H9 (cell line): ENCODE measurements around the gene LRFN2. TPM values are rescaled to one million over a fixed set of nuclear protein-coding genes. Genes with fewer than 3 reads are reported as not detected.

ENCODE experiments used
- DNase-seq: peaks from one replicate; pipeline ENCODE4 v3.0.0-alpha.2; 2017
- H2AFZ ChIP-seq: one replicate; pipeline ENCODE4 v1.6.1; 2013; ENCODE audit warnings: mild to moderate bottlenecking, low read length, control low read depth, moderate library complexity
- H2AK5ac ChIP-seq: 2 replicates; pipeline ENCODE4 v1.6.1; 2013; ENCODE audit warnings: low read length, control low read depth, mixed read lengths; ENCODE audit not compliant: insufficient read length
- H2BK120ac ChIP-seq: one replicate; pipeline ENCODE4 v1.6.1; 2013; ENCODE audit warnings: low read depth, mild to moderate bottlenecking, low read length, control low read depth, inconsistent platforms; ENCODE audit not compliant: poor library complexity, severe bottlenecking
- H2BK12ac ChIP-seq: 2 replicates; pipeline ENCODE4 v1.6.1; 2013; ENCODE audit warnings: low read length, control low read depth, mixed read lengths, low read depth; ENCODE audit not compliant: insufficient read length
- H2BK15ac ChIP-seq: 2 replicates; pipeline ENCODE4 v1.6.1; 2013; ENCODE audit warnings: low read depth, low read length, control low read depth
- H2BK20ac ChIP-seq: one replicate; pipeline ENCODE4 v1.6.1; 2013; ENCODE audit warnings: low read depth, mild to moderate bottlenecking, low read length, control low read depth, inconsistent platforms; ENCODE audit not compliant: poor library complexity, severe bottlenecking
- H2BK5ac ChIP-seq: 2 replicates; pipeline ENCODE4 v1.6.1; 2013; ENCODE audit warnings: low read length, control low read depth, mixed read lengths; ENCODE audit not compliant: insufficient read length
- H3K14ac ChIP-seq: 2 replicates; pipeline ENCODE4 v1.6.1; 2013; ENCODE audit warnings: low read length, control low read depth; ENCODE audit not compliant: insufficient read depth
- H3K18ac ChIP-seq: 2 replicates; pipeline ENCODE4 v1.6.1; 2013; ENCODE audit warnings: low read depth, mild to moderate bottlenecking, mixed read lengths, low read length, control low read depth; ENCODE audit not compliant: insufficient read length
- H3K23ac ChIP-seq: 2 replicates; pipeline ENCODE4 v1.6.1; 2013; ENCODE audit warnings: low read length, control low read depth, mixed read lengths, low read depth; ENCODE audit not compliant: insufficient read length
- H3K23me2 ChIP-seq: 2 replicates; pipeline ENCODE4 v1.6.1; 2013; ENCODE audit warnings: low read depth, mild to moderate bottlenecking, mixed read lengths, low read length, control low read depth; ENCODE audit not compliant: insufficient read length, poor library complexity, severe bottlenecking
- H3K27ac ChIP-seq: 2 replicates; pipeline ENCODE4 v1.5.1; 2013; ENCODE audit warnings: low read length, control low read depth, mixed read lengths, low read depth; ENCODE audit not compliant: insufficient read length
- H3K27me3 ChIP-seq: 2 replicates; pipeline ENCODE4 v1.6.1; 2013; ENCODE audit warnings: low read length, control low read depth, inconsistent platforms; ENCODE audit not compliant: insufficient read depth
- H3K4ac ChIP-seq: 2 replicates; pipeline ENCODE4 v1.6.1; 2013; ENCODE audit warnings: low read depth, mild to moderate bottlenecking, control low read depth, inconsistent platforms, low read length, moderate library complexity
- H3K4me1 ChIP-seq: 2 replicates; pipeline ENCODE4 v1.6.1; 2013; ENCODE audit warnings: low read length, control low read depth, inconsistent platforms; ENCODE audit not compliant: insufficient read depth
- H3K4me2 ChIP-seq: 2 replicates; pipeline ENCODE4 v1.6.1; 2013; ENCODE audit warnings: low read length, control low read depth, mixed read lengths; ENCODE audit not compliant: insufficient read length, insufficient read depth
- H3K56ac ChIP-seq: 2 replicates; pipeline ENCODE4 v1.6.1; 2013; ENCODE audit warnings: low read depth, mild to moderate bottlenecking, mixed read lengths, low read length, control low read depth; ENCODE audit not compliant: insufficient read length
- H3K79me1 ChIP-seq: 2 replicates; pipeline ENCODE4 v1.6.1; 2013; ENCODE audit warnings: low read depth, mild to moderate bottlenecking, moderate library complexity, low read length, control low read depth, inconsistent platforms; ENCODE audit not compliant: insufficient read depth, poor library complexity, severe bottlenecking
- H3K79me2 ChIP-seq: 2 replicates; pipeline ENCODE4 v1.6.1; 2013; ENCODE audit warnings: low read length, control low read depth, inconsistent platforms; ENCODE audit not compliant: insufficient read depth
- H3K9ac ChIP-seq: 2 replicates; pipeline ENCODE4 v1.6.1; 2013; ENCODE audit warnings: low read length, control low read depth, mixed read lengths; ENCODE audit not compliant: insufficient read length; ENCODE audit errors: extremely low read depth
- H3K9me3 ChIP-seq: one replicate; pipeline ENCODE4 v1.6.1; 2013; ENCODE audit warnings: low read depth, low read length, inconsistent platforms; ENCODE audit not compliant: control insufficient read depth
- H3T11ph ChIP-seq: one replicate; pipeline ENCODE4 v1.6.1; 2013; ENCODE audit warnings: mild to moderate bottlenecking, low read length, control low read depth, inconsistent platforms
- H4K20me1 ChIP-seq: one replicate; pipeline ENCODE4 v1.6.1; 2013; ENCODE audit not compliant: control insufficient read depth, insufficient read length, insufficient read depth
- H4K5ac ChIP-seq: 2 replicates; pipeline ENCODE4 v1.6.1; 2013; ENCODE audit warnings: low read depth, mild to moderate bottlenecking, mixed read lengths, low read length, control low read depth; ENCODE audit not compliant: insufficient read length
- H4K8ac ChIP-seq: replicated peaks from 2 replicates; pipeline ENCODE4 v1.6.1; 2013; ENCODE audit warnings: low read length, control low read depth, mixed read lengths, low read depth; ENCODE audit not compliant: insufficient read length
- H4K91ac ChIP-seq: 2 replicates; pipeline ENCODE4 v1.6.1; 2013; ENCODE audit warnings: low read depth, mild to moderate bottlenecking, moderate library complexity, mixed read lengths, low read length, control low read depth; ENCODE audit not compliant: insufficient read length
- H3K27ac Mint-ChIP-seq, 3 experiments: 2 replicates in 2 of 3; 3 replicates in 1 of 3; pipeline ENCODE4 v1.8.0; 2020 to 2021; ENCODE audit warnings: mixed read lengths in 3 of 3, mild to moderate bottlenecking in 1 of 3, moderate library complexity in 1 of 3
- H3K27me3 Mint-ChIP-seq: 2 replicates; pipeline ENCODE4 v1.8.0; 2021; ENCODE audit warnings: low read depth, mild to moderate bottlenecking, moderate library complexity, mixed read lengths
- H3K36me3 Mint-ChIP-seq, 3 experiments: 2 replicates in 2 of 3; 3 replicates in 1 of 3; pipeline ENCODE4 v1.8.0; 2020 to 2021; ENCODE audit warnings: low read depth in 3 of 3, mixed read lengths in 3 of 3; ENCODE audit not compliant: insufficient read depth in 1 of 3
- H3K4me1 Mint-ChIP-seq, 2 experiments: 2 replicates each; pipeline ENCODE4 v1.8.0; 2020; ENCODE audit warnings: mixed read lengths in 2 of 2
- H3K4me3 Mint-ChIP-seq, 2 experiments: 2 replicates in 1 of 2; 3 replicates in 1 of 2; pipeline ENCODE4 v1.8.0; 2020 to 2021; ENCODE audit warnings: mild to moderate bottlenecking in 2 of 2, mixed read lengths in 2 of 2, moderate library complexity in 1 of 2
- H3K9me3 Mint-ChIP-seq, 2 experiments: 2 replicates in 1 of 2; 3 replicates in 1 of 2; pipeline ENCODE4 v1.8.0; 2020; ENCODE audit warnings: mild to moderate bottlenecking in 2 of 2, mixed read lengths in 2 of 2, moderate library complexity in 1 of 2
- CTCF ChIP-seq: fragments of 200-600 bp; sonication (generic); conservative IDR thresholded peaks from 3 replicates; pipeline ENCODE4 v1.8.0; 2021; ENCODE audit warnings: antibody characterized with exemption, mild to moderate bottlenecking
- WGBS: extraction: QIAGEN DNeasy Blood & Tissue Kit; methylation state at CpG from one replicate; pipeline ENCODE4 v1.1.7; 2013; ENCODE audit warnings: missing lambda C conversion rate, low lambda C conversion rate, mixed read lengths; ENCODE audit not compliant: insufficient read length; ENCODE audit errors: extremely low coverage; 5-methylcytosine and 5-hydroxymethylcytosine counted together
- total RNA-seq: library from RNA; stranded (reverse); gene quantifications from 2 replicates; pipeline ENCODE4 v1.2.1, GENCODE V29; 2021

Gene LRFN2
- total RNA-seq, 1 experiment from 2014 or later = 0.11 TPM

- H4K91ac ChIP-seq = no peak overlapping the region
- no peak overlapping the region for H4K8ac ChIP-seq
- H4K5ac ChIP-seq = no peak overlapping the region
- Mint-ChIP-seq H3K9me3 (no peaks in the 10 kb centered on the region; a peak in 1 of 5 replicates), H3K27ac (peak overlapping the region in 1 of 3 experiments; percentile 11; a peak in 2 of 7 replicates), H3K36me3 (no peaks in the 10 kb centered on the region), H3K4me1 (peaks cover 30 to 44% of the 10 kb centered on the region in 2 experiments), H3K27me3 (peaks cover 4% of the 10 kb centered on the region), H3K4me3 (no peak overlapping the region)
- no CpG with 5 or more reads among the region's 6 CpGs for WGBS
- no peak overlapping the region for H2BK15ac ChIP-seq
- H3K9ac ChIP-seq = no peak overlapping the region
- H3K23ac ChIP-seq = no peak overlapping the region
- no peak for DNase-seq
- H3K27me3 ChIP-seq = no peaks in the 10 kb centered on the region
- H3K14ac ChIP-seq = no peak overlapping the region
- no peak overlapping the region for H2BK20ac ChIP-seq
- no peak overlapping the region for H2AK5ac ChIP-seq
- no peaks in the 10 kb centered on the region for H3K79me2 ChIP-seq
- peaks cover 7% of the 10 kb centered on the region; the same call in 1 of the 2 replicates for H3K4me1 ChIP-seq
- no peak overlapping the region for H3K4me2 ChIP-seq
- H4K20me1 ChIP-seq = no peaks in the 10 kb centered on the region
- H2BK12ac ChIP-seq = no peak overlapping the region
- no peak overlapping the region for H3K27ac ChIP-seq
- H3K9me3 ChIP-seq = no peaks in the 10 kb centered on the region
- no peak overlapping the region for H2BK5ac ChIP-seq
- H3K79me1 ChIP-seq = no peaks in the 10 kb centered on the region
- no peak overlapping the region for H2AFZ ChIP-seq
- TF ChIP-seq CTCF = no peak
- H3K23me2 ChIP-seq = no peaks in the 10 kb centered on the region
- H3T11ph ChIP-seq = no peak overlapping the region
- H2BK120ac ChIP-seq = no peak overlapping the region
- H3K56ac ChIP-seq = no peak overlapping the region
- no peak overlapping the region for H3K18ac ChIP-seq
- H3K4ac ChIP-seq = no peak overlapping the region
These were observed 65.7 kb downstream of the LRFN2 start for GRCh38 chr6:40521496-40521895.
